ENCODE data around the gene ARL5A.

ARL5A gene

GRCh38 chr2:151765760-151766410, 62.3 kb downstream of the ARL5A start:
- no peak for FAIRE-seq

- no peak for FAIRE-seq
Measured at GRCh38 chr2:151762694-151763093, 65.5 kb downstream of the ARL5A start.

GRCh38 chr2:151761687-151762086, 66.5 kb downstream of the ARL5A start:
- FAIRE-seq = no peak

GRCh38 chr2:151761193-151761592, 67.0 kb downstream of the ARL5A start:
- FAIRE-seq = no peak

GRCh38 chr2:151760139-151760650, 68.0 kb downstream of the ARL5A start:
- FAIRE-seq = no peak

- no peak for FAIRE-seq
Measured at GRCh38 chr2:151758744-151759143, 69.5 kb downstream of the ARL5A start.

GRCh38 chr2:151757861-151758260, 70.4 kb downstream of the ARL5A start:
- no peak for FAIRE-seq

GRCh38 chr2:151756820-151757219, 71.4 kb downstream of the ARL5A start:
- FAIRE-seq = no peak

GRCh38 chr2:151754253-151754897, 73.8 kb downstream of the ARL5A start:
- FAIRE-seq = no peak

GRCh38 chr2:151753540-151753939, 74.7 kb downstream of the ARL5A start:
- FAIRE-seq = no peak
